Measurements from ENCODE around the gene MEPE. TPM values are rescaled to one million over a fixed set of nuclear protein-coding genes. Genes with fewer than 3 reads are reported as not detected.
A peak's percentile ranks its signal among the peaks of the same experiment; 100 is the strongest.
"Not testable (repeated sequence)": the region's sequence is repeated elsewhere in the genome, so short reads cannot be mapped to it uniquely, and the experiment has no call there.

The MEPE gene
- total and polyA plus RNA-seq, 2 donors: 0.24 to 0.59 TPM

DNA sequence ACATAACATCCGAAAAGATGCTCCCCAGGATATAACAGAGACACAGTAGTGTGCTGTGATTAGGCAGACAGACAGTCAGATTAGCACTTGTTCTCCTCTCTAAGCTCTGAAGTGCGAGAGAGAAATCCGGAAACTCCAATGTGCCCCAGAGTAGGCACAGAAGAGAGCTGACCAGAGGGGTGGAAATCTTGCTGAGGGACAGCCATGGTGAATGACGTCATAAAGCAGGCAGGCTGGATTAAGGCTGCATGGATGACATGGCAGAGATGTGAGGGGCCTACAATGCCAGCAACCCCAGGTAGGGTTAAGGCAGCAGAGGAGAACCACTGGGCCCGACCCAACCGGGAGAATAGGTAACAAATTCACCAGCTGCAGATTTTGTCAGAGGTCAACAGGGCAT, 53.3 kb downstream of the MEPE start:
- Histone ChIP-seq H3K27me3 (ENCODE audit: control insufficient read depth in 2 of 2, insufficient read depth in 1 of 2, low read length in 1 of 2) (no peaks in the 10 kb centered on the region), H3K36me3 (ENCODE audit: control insufficient read depth in 2 of 2, insufficient read depth in 2 of 2, low read length in 1 of 2) (no peaks in the 10 kb centered on the region), H3K4me3 (ENCODE audit: low read length in 2 of 2) (no peak overlapping the region), H3K27ac (ENCODE audit: low read depth in 1 of 2, low read length in 1 of 2) (no peak overlapping the region), H3K4me1 (ENCODE audit: control insufficient read depth in 2 of 2, insufficient read depth in 2 of 2, low read length in 2 of 2) (no peaks in the 10 kb centered on the region), H3K9me3 (ENCODE audit: control insufficient read depth in 2 of 2, insufficient read depth in 1 of 2, low read length in 1 of 2) (peaks cover 0 to 4% of the 10 kb centered on the region in 2 donors)
- 89% methylated on average over 6 of the region's 6 CpGs for WGBS
- no peak for DNase-seq (ENCODE audit: low read depth in 6 of 9, low spot score in 9 of 9)

DNA sequence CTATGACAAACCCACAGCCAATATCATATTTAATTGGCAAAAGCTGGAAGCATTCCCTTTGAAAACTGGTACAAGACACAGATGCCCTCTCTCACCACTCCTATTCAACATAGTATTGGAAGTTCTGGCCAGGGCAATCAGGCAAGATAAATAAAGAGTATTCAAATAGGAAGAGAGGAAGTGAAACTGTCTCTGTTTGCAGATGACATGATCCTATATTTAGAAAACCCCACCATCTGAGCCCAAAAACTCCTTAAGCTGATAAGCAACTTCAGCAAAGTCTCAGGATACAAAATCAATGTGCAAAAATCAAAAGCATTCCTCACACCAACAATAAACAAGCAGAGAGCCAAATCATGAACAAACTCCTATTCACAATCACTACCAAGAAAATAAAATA, 58.0 kb downstream of the MEPE start:
- DNase-seq (ENCODE audit: low read depth in 6 of 9, low spot score in 9 of 9); H3K36me3 ChIP-seq (ENCODE audit: control insufficient read depth in 2 of 2, insufficient read depth in 2 of 2, low read length in 1 of 2); H3K27ac ChIP-seq (ENCODE audit: low read depth in 1 of 2, low read length in 1 of 2); H3K4me1 ChIP-seq (ENCODE audit: control insufficient read depth in 2 of 2, insufficient read depth in 2 of 2, low read length in 2 of 2); H3K27me3 ChIP-seq (ENCODE audit: control insufficient read depth in 2 of 2, insufficient read depth in 1 of 2, low read length in 1 of 2); H3K9me3 ChIP-seq (ENCODE audit: control insufficient read depth in 2 of 2, insufficient read depth in 1 of 2, low read length in 1 of 2); H3K4me3 ChIP-seq (ENCODE audit: low read length in 2 of 2): not testable (repeated sequence)

DNA sequence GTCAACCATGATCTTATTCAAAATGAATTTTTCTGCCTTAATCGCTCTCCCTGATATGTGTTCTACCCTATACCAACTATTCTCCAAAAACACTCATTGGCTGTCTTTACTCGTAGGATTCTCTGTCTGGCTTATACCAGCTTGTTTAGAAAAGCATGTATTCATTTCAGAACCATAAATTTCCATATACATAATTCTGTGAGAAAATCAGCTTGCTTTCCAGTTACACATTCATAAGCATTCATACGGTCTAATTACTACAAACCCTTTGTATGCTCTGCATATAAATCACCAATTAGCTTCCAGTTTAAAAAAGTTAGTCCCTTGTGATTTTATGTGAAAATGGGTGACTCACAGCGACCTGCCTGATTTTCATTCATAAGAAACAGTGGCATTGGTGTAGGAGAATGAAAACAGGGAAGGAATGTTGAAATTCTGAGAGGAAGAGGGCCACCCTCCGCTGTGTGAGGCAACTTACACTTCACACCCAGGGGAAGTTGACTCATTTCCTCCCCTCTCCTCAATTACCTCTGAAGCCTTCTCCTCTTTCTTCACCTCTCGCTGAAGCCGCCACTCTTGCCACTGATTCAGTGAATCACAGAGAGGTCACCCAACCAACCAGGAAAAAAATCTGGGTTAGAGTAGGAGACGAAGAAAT, 63.3 kb downstream of the MEPE start:
- 33% methylated on average over 8 of the region's 8 CpGs for WGBS
- H3K27ac ChIP-seq (ENCODE audit: low read depth in 1 of 2, low read length in 1 of 2): no peak overlapping the region
- H3K27me3 ChIP-seq (ENCODE audit: control insufficient read depth in 2 of 2, insufficient read depth in 1 of 2, low read length in 1 of 2): no peaks in the 10 kb centered on the region
- H3K4me3 ChIP-seq (ENCODE audit: low read length in 2 of 2): no peak overlapping the region
- no peaks in the 10 kb centered on the region for H3K36me3 ChIP-seq (ENCODE audit: control insufficient read depth in 2 of 2, insufficient read depth in 2 of 2, low read length in 1 of 2)
- DNase-seq (ENCODE audit: low read depth in 6 of 9, low spot score in 9 of 9): peak in 2 of 9 donors; percentile 4 to 16
- peaks cover 0 to 4% of the 10 kb centered on the region in 2 donors for H3K4me1 ChIP-seq (ENCODE audit: control insufficient read depth in 2 of 2, insufficient read depth in 2 of 2, low read length in 2 of 2)
- no peaks in the 10 kb centered on the region for H3K9me3 ChIP-seq (ENCODE audit: control insufficient read depth in 2 of 2, insufficient read depth in 1 of 2, low read length in 1 of 2)

Other genes with a start within 250 kb of the MEPE start
- 0.05 TPM for gene DSPP, start 224.4 kb upstream of the MEPE start, total RNA-seq
- gene DSPP, start 224.4 kb upstream of the MEPE start, polyA plus RNA-seq: 0.05 TPM
- 0.42 TPM for gene DMP1, start 182.7 kb upstream of the MEPE start, total RNA-seq
- gene DMP1, start 182.7 kb upstream of the MEPE start, polyA plus RNA-seq: 1.1 TPM
- gene IBSP, start 33.4 kb upstream of the MEPE start, total RNA-seq: 0.33 TPM
- gene IBSP, start 33.4 kb upstream of the MEPE start, polyA plus RNA-seq: 1.6 TPM
- gene SPP1, start 142.7 kb downstream of the MEPE start, total RNA-seq: 44.2 TPM
- gene SPP1, start 142.7 kb downstream of the MEPE start, polyA plus RNA-seq: 64.8 TPM
- gene PKD2, start 174.7 kb downstream of the MEPE start, total RNA-seq: 11.6 TPM
- 9.9 TPM for gene PKD2, start 174.7 kb downstream of the MEPE start, polyA plus RNA-seq